ENCODE measurements around the gene DOCK9.

- no peak for TF ChIP-seq CTCF (IDR thresholded peaks at IDR 0.05)
- no peak for TF ChIP-seq POLR2A (IDR thresholded peaks at IDR 0.05)
- no peak for TF ChIP-seq POLR2AphosphoS5 (IDR thresholded peaks at IDR 0.05)
Observed at GRCh38 chr13:98775844-98776598, 201.8 kb downstream of the DOCK9 start.

Data from prostate gland (tissue), 2 donors.